HG03442 (cell line): ENCODE data around the gene WDR76.
"Not testable (repeated sequence)": the region's sequence is repeated elsewhere in the genome, so short reads cannot be mapped to it uniquely, and the experiment has no call there.

Experiments used
- ATAC-seq: cut with Tn5 transposase; IDR thresholded peaks from one replicate; pipeline ENCODE4 v1.9.1; 2021; ENCODE audit warnings: mild to moderate bottlenecking, moderate library complexity; ENCODE audit not compliant: unreplicated experiment

The WDR76 gene

GRCh38 chr15:43815064-43815463 lies 11.7 kb upstream of the WDR76 start:
- not testable (repeated sequence) for ATAC-seq

GRCh38 chr15:43821505-43821904 lies 5.3 kb upstream of the WDR76 start:
- no peak for ATAC-seq

- peak; percentile 67 for ATAC-seq
Measured at GRCh38 chr15:43824302-43825246, 2.2 kb upstream of the WDR76 start, which contains the start of gene MFAP1. Gene MFAP1 (minus strand): TSS chr15:43824690. CDS start chr15:43824569, 121 bp downstream.

GRCh38 chr15:43825305-43825704 lies 1.5 kb upstream of the WDR76 start:
- ATAC-seq = not testable (repeated sequence)

- ATAC-seq = no peak
Measured at GRCh38 chr15:43826029-43826507, 734 bp upstream of the WDR76 start.

GRCh38 chr15:43828061-43828657 lies 1.4 kb downstream of the WDR76 start:
- ATAC-seq = no peak

- ATAC-seq = not testable (repeated sequence)
Measured at GRCh38 chr15:43829951-43830540, 3.2 kb downstream of the WDR76 start.

- not testable (repeated sequence) for ATAC-seq
Measured at GRCh38 chr15:43830691-43831275, 4.0 kb downstream of the WDR76 start.

- not testable (repeated sequence) for ATAC-seq
Measured at GRCh38 chr15:43831519-43832052, 4.8 kb downstream of the WDR76 start.

- ATAC-seq = not testable (repeated sequence)
Measured at GRCh38 chr15:43832485-43832884, 5.7 kb downstream of the WDR76 start.

- ATAC-seq = no peak
Measured at GRCh38 chr15:43845421-43845820, 18.6 kb downstream of the WDR76 start.

GRCh38 chr15:43851251-43851650 lies 24.4 kb downstream of the WDR76 start:
- ATAC-seq = no peak

- no peak for ATAC-seq
Measured at GRCh38 chr15:43852607-43853006, 25.8 kb downstream of the WDR76 start.

GRCh38 chr15:43854801-43855200 lies 28.0 kb downstream of the WDR76 start:
- no peak for ATAC-seq

- ATAC-seq = no peak
Measured at GRCh38 chr15:43859546-43859945, 32.7 kb downstream of the WDR76 start.

- not testable (repeated sequence) for ATAC-seq
Measured at GRCh38 chr15:43866636-43867035, 39.8 kb downstream of the WDR76 start.

- no peak for ATAC-seq
Measured at GRCh38 chr15:43867096-43867495, 40.3 kb downstream of the WDR76 start.

- no peak for ATAC-seq
Measured at GRCh38 chr15:43868406-43868805, 41.6 kb downstream of the WDR76 start.

- no peak for ATAC-seq
Measured at GRCh38 chr15:43871835-43872234, 45.0 kb downstream of the WDR76 start.

GRCh38 chr15:43872416-43873020 lies 45.7 kb downstream of the WDR76 start:
- no peak for ATAC-seq
